HUES6 (cell line): ENCODE measurements around the gene COQ7.

ENCODE experiments used
- H3K27ac ChIP-seq: 2 replicates; pipeline ENCODE4 v1.7.0; 2013; ENCODE audit warnings: low read depth, mild to moderate bottlenecking, low read length, inconsistent platforms
- H3K27me3 ChIP-seq: 2 replicates; pipeline ENCODE4 v1.6.1; 2013; ENCODE audit warnings: low read length; ENCODE audit not compliant: control insufficient read depth, insufficient read depth
- H3K36me3 ChIP-seq: 2 replicates; pipeline ENCODE4 v1.6.1; 2013; ENCODE audit warnings: low read length; ENCODE audit not compliant: control insufficient read depth, insufficient read depth
- H3K4me1 ChIP-seq: 2 replicates; pipeline ENCODE4 v1.6.1; 2013; ENCODE audit warnings: low read length; ENCODE audit not compliant: control insufficient read depth, insufficient read depth
- H3K4me3 ChIP-seq: 2 replicates; pipeline ENCODE4 v1.5.1; 2013; ENCODE audit warnings: low read depth, low read length
- H3K9ac ChIP-seq: one replicate; pipeline ENCODE4 v1.6.1; 2013; ENCODE audit warnings: mild to moderate bottlenecking, low read length
- H3K9me3 ChIP-seq: 2 replicates; pipeline ENCODE4 v1.6.1; 2013; ENCODE audit warnings: low read depth, low read length; ENCODE audit not compliant: control insufficient read depth, insufficient read depth

COQ7 gene

GRCh38 chr16:19085679-19086200 is 18.3 kb downstream of the COQ7 start:
- H3K9ac ChIP-seq = peak overlapping the region; percentile 54
- peaks cover 12% of the 10 kb centered on the region for H3K27me3 ChIP-seq
- H3K27ac ChIP-seq = no peak overlapping the region
- H3K4me1 ChIP-seq = 0 out of 2 replicates have a peak, but pooled peaks cover 2% of the 10 kb centered on the region
- H3K9me3 ChIP-seq = peaks cover 4% of the 10 kb centered on the region; the same call in 1 of the 2 replicates
- H3K36me3 ChIP-seq = peaks cover 11% of the 10 kb centered on the region
- peak overlapping the region; percentile 56; the same call in 1 of the 2 replicates for H3K4me3 ChIP-seq

- Histone ChIP-seq H3K4me3 (peak overlapping the region; percentile 56), H3K36me3 (peaks cover 5% of the 10 kb centered on the region), H3K9me3 (no peaks in the 10 kb centered on the region), H3K27me3 (peaks cover 12% of the 10 kb centered on the region), H3K27ac (no peak overlapping the region), H3K4me1 (0 out of 2 replicates have a peak, but pooled peaks cover 2% of the 10 kb centered on the region), H3K9ac (peak overlapping the region; percentile 54)
These were observed 19.1 kb downstream of the COQ7 start for GRCh38 chr16:19086322-19087199.

- H3K27me3 ChIP-seq = peaks cover 12% of the 10 kb centered on the region
- 0 out of 2 replicates have a peak, but pooled peaks cover 2% of the 10 kb centered on the region for H3K4me1 ChIP-seq
- H3K9me3 ChIP-seq = no peaks in the 10 kb centered on the region
- no peak overlapping the region for H3K4me3 ChIP-seq
- H3K9ac ChIP-seq = no peak overlapping the region
- H3K27ac ChIP-seq = no peak overlapping the region
- H3K36me3 ChIP-seq = no peaks in the 10 kb centered on the region
These were observed 21.0 kb downstream of the COQ7 start for GRCh38 chr16:19088341-19088916.

DNA sequence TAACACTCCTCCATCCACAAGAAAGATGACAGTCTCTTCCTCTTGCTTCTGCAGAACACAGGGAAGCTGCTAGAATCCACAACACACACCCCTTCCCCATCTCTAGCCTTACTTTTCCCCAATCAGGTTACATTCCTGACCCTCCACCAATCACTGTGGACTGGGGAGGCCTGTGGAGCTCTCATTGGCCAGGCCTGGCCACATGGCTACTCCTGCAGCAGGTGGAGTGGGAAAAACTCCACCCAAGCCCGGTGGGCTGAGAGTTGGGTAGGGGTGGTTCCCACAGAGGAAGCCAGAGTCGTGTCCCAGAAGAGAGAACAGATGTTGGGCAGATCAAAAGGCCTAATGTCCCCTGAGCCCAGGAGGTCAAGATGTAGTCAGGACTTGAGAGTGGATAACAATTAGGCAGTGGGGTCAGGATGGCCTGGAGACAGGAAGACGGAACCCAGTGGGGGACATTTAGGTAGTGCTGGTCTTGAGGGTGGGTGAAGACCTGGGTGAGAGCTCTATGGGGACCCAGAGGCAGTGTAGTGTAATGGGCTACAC is 22.1 kb downstream of the COQ7 start:
- no peaks in the 10 kb centered on the region for H3K9me3 ChIP-seq
- H3K4me1 ChIP-seq = peaks cover 8% of the 10 kb centered on the region; the same call in 1 of the 2 replicates

GRCh38 chr16:19090916-19091315 is 23.5 kb downstream of the COQ7 start:
- Histone ChIP-seq H3K27ac (no peak overlapping the region), H3K9ac (no peak overlapping the region), H3K9me3 (no peaks in the 10 kb centered on the region), H3K27me3 (peaks cover 5% of the 10 kb centered on the region), H3K4me1 (peaks cover 8% of the 10 kb centered on the region; the same call in 1 of the 2 replicates), H3K36me3 (no peaks in the 10 kb centered on the region), H3K4me3 (no peak overlapping the region)

More for the DNA sequence above, 22.1 kb downstream of the COQ7 start:
- Histone ChIP-seq H3K27me3 (peaks cover 12% of the 10 kb centered on the region), H3K9ac (no peak overlapping the region), H3K4me3 (no peak overlapping the region), H3K36me3 (no peaks in the 10 kb centered on the region), H3K27ac (no peak overlapping the region)

- Histone ChIP-seq H3K9ac (no peak overlapping the region), H3K4me3 (no peak overlapping the region), H3K9me3 (peaks cover 4% of the 10 kb centered on the region; the same call in 1 of the 2 replicates), H3K4me1 (peaks cover 6% of the 10 kb centered on the region; the same call in 1 of the 2 replicates), H3K27ac (no peak overlapping the region), H3K27me3 (no peaks in the 10 kb centered on the region), H3K36me3 (no peaks in the 10 kb centered on the region)
These were observed 25.4 kb downstream of the COQ7 start for GRCh38 chr16:19092653-19093410.

- Histone ChIP-seq H3K4me1 (peaks cover 6% of the 10 kb centered on the region; the same call in 1 of the 2 replicates), H3K9ac (no peak overlapping the region), H3K27me3 (no peaks in the 10 kb centered on the region), H3K27ac (no peak overlapping the region), H3K9me3 (peaks cover 9% of the 10 kb centered on the region), H3K36me3 (no peaks in the 10 kb centered on the region), H3K4me3 (no peak overlapping the region)
These were observed 26.5 kb downstream of the COQ7 start for GRCh38 chr16:19093631-19094541.

- Histone ChIP-seq H3K27me3 (no peaks in the 10 kb centered on the region), H3K9ac (no peak overlapping the region), H3K27ac (no peak overlapping the region), H3K36me3 (no peaks in the 10 kb centered on the region), H3K4me1 (peaks cover 6% of the 10 kb centered on the region; the same call in 1 of the 2 replicates), H3K4me3 (no peak overlapping the region), H3K9me3 (peaks cover 9% of the 10 kb centered on the region)
These were observed 27.3 kb downstream of the COQ7 start for GRCh38 chr16:19094542-19095365.

GRCh38 chr16:19095654-19096053 is 28.2 kb downstream of the COQ7 start:
- H3K27me3 ChIP-seq = no peaks in the 10 kb centered on the region
- no peaks in the 10 kb centered on the region for H3K36me3 ChIP-seq
- H3K27ac ChIP-seq = no peak overlapping the region; the same call in 1 of the 2 replicates
- H3K4me3 ChIP-seq = no peak overlapping the region
- H3K4me1 ChIP-seq = peaks cover 6% of the 10 kb centered on the region; the same call in 1 of the 2 replicates
- H3K9me3 ChIP-seq = peaks cover 13% of the 10 kb centered on the region
- H3K9ac ChIP-seq = no peak overlapping the region
